ENCODE measurements around the gene DKKL1. TPM values are rescaled to one million over a fixed set of nuclear protein-coding genes. Genes with fewer than 3 reads are reported as not detected.

DKKL1 gene
- total RNA-seq, 2 experiments from 2014 or later, result 0.61 to 0.63 TPM

GRCh38 chr19:49409441-49410029 is 45.9 kb downstream of the DKKL1 start:
- H4K20me1 ChIP-seq (ENCODE audit: insufficient read depth, low read length), result no peaks in the 10 kb centered on the region
- H3K27ac ChIP-seq (ENCODE audit: low read depth, low read length, poor library complexity, severe bottlenecking), result peak overlapping the region; percentile 79
- intact Hi-C loops (cut with micrococcal nuclease; ENCODE audit: unreplicated experiment), result no loop called here
- no peaks in the 10 kb centered on the region for H3K79me2 ChIP-seq (ENCODE audit: insufficient read depth, low read depth, low read length)
- H3K9me3 ChIP-seq (ENCODE audit: low read length), result no peaks in the 10 kb centered on the region
- TF ChIP-seq CTCF (conservative IDR thresholded peaks at IDR 0.05; ENCODE audit: low read length) (no peak), EZH2phosphoT487 (IDR thresholded peaks at IDR 0.05; ENCODE audit: borderline replicate concordance, low read depth, low read length) (no peak)
- BruUV-seq (replicated peaks), result no TSS peak
- DNase-seq (ENCODE audit: low spot score), result peak; percentile 82
- H3K4me1 ChIP-seq (ENCODE audit: insufficient read depth, low read length, poor library complexity, severe bottlenecking), result peaks cover 74% of the 10 kb centered on the region
- no peaks in the 10 kb centered on the region for H3K36me3 ChIP-seq (ENCODE audit: insufficient read depth, low read length)
- peak overlapping the region; percentile 68 for H3K4me2 ChIP-seq (ENCODE audit: low read length)
- ChIA-PET CTCF (ENCODE audit: unreplicated experiment) (interaction anchor here (0.6 to 1.1 kb wide), 2 partner anchors 18 to 108 kb away, joined by 3 to 4 read pairs; no protein-coding TSS in a partner anchor), POLR2A (interaction anchor here (0.6 to 1.2 kb wide), 3 partner anchors 8 to 87 kb away, joined by 3 to 5 read pairs (median 3); no protein-coding TSS in a partner anchor)
- H2AFZ ChIP-seq (ENCODE audit: low read length), result peak overlapping the region; percentile 7; the same call in 1 of the 2 replicates
- H3K9me2 ChIP-seq (ENCODE audit: insufficient read depth, low read length), result no peaks in the 10 kb centered on the region
- peak overlapping the region; percentile 54 for H3K4me3 ChIP-seq (ENCODE audit: low read depth, low read length, poor library complexity, severe bottlenecking)

- intact Hi-C loops (cut with micrococcal nuclease; ENCODE audit: unreplicated experiment), result no loop called here
- Histone ChIP-seq H4K20me1 (ENCODE audit: insufficient read depth, low read length) (no peaks in the 10 kb centered on the region), H3K9me2 (ENCODE audit: insufficient read depth, low read length) (no peaks in the 10 kb centered on the region), H3K4me3 (ENCODE audit: low read depth, low read length, poor library complexity, severe bottlenecking) (no peak overlapping the region), H3K36me3 (ENCODE audit: insufficient read depth, low read length) (no peaks in the 10 kb centered on the region), H3K4me1 (ENCODE audit: insufficient read depth, low read length, poor library complexity, severe bottlenecking) (peaks cover 78% of the 10 kb centered on the region), H2AFZ (ENCODE audit: low read length) (peak overlapping the region; percentile 58; the same call in 1 of the 2 replicates), H3K9me3 (ENCODE audit: low read length) (no peaks in the 10 kb centered on the region), H3K4me2 (ENCODE audit: low read length) (peak overlapping the region; percentile 34; the same call in 1 of the 2 replicates), H3K27ac (ENCODE audit: low read depth, low read length, poor library complexity, severe bottlenecking) (peak overlapping the region; percentile 39), H3K79me2 (ENCODE audit: insufficient read depth, low read depth, low read length) (no peaks in the 10 kb centered on the region)
- TF ChIP-seq EZH2phosphoT487 (IDR thresholded peaks at IDR 0.05; ENCODE audit: borderline replicate concordance, low read depth, low read length) (no peak), CTCF (conservative IDR thresholded peaks at IDR 0.05; ENCODE audit: low read length) (no peak)
- ChIA-PET CTCF (ENCODE audit: unreplicated experiment) (no interaction called here), POLR2A (interaction anchor here (0.6 to 1.6 kb wide), 5 partner anchors 10 to 237 kb away, joined by 3 to 5 read pairs (median 4); no protein-coding TSS in a partner anchor)
- no TSS peak for BruUV-seq (replicated peaks)
- no peak for DNase-seq (ENCODE audit: low spot score)
These were observed 48.1 kb downstream of the DKKL1 start for GRCh38 chr19:49411681-49412326.

- Histone ChIP-seq H3K36me3 (ENCODE audit: insufficient read depth, low read length) (no peaks in the 10 kb centered on the region), H3K4me1 (ENCODE audit: insufficient read depth, low read length, poor library complexity, severe bottlenecking) (peaks cover 78% of the 10 kb centered on the region), H3K79me2 (ENCODE audit: insufficient read depth, low read depth, low read length) (no peaks in the 10 kb centered on the region), H3K9me3 (ENCODE audit: low read length) (no peaks in the 10 kb centered on the region), H2AFZ (ENCODE audit: low read length) (no peak overlapping the region), H3K4me2 (ENCODE audit: low read length) (no peak overlapping the region), H3K9me2 (ENCODE audit: insufficient read depth, low read length) (no peaks in the 10 kb centered on the region), H3K4me3 (ENCODE audit: low read depth, low read length, poor library complexity, severe bottlenecking) (no peak overlapping the region), H4K20me1 (ENCODE audit: insufficient read depth, low read length) (no peaks in the 10 kb centered on the region), H3K27ac (ENCODE audit: low read depth, low read length, poor library complexity, severe bottlenecking) (no peak overlapping the region)
- TF ChIP-seq CTCF (conservative IDR thresholded peaks at IDR 0.05; ENCODE audit: low read length), result no peak
- TF ChIP-seq EZH2phosphoT487 (IDR thresholded peaks at IDR 0.05; ENCODE audit: borderline replicate concordance, low read depth, low read length), result no peak
- intact Hi-C loops (cut with micrococcal nuclease; ENCODE audit: unreplicated experiment), result no loop called here
- ChIA-PET POLR2A (no interaction called here), CTCF (ENCODE audit: unreplicated experiment) (no interaction called here)
- no peak for DNase-seq (ENCODE audit: low spot score)
- no TSS peak for BruUV-seq (replicated peaks)
These were observed 49.7 kb downstream of the DKKL1 start for GRCh38 chr19:49413348-49413747.
